ENCODE measurements around the gene WDR19.

GRCh38 chr4:39181905-39182638 lies at the start of gene WDR19:
- TF ChIP-seq POLR2A (IDR thresholded peaks at IDR 0.05) (no peak), CTCF (IDR thresholded peaks at IDR 0.05) (peak; percentile 30 to 45)

Measured in suprapubic skin (tissue), 3 donors.